NCI-H82 treated with DMSO at 0.1 percent for 48 hours (cell line): ENCODE data around the gene NOXO1.
"Not testable (repeated sequence)": the region's sequence is repeated elsewhere in the genome, so short reads cannot be mapped to it uniquely, and the experiment has no call there.

Source experiments
- DNase-seq: peaks from one replicate; lab custom pipeline; 2025; ENCODE audit not compliant: unreplicated experiment; lab: John Stamatoyannopoulos, UW

Gene NOXO1

DNA sequence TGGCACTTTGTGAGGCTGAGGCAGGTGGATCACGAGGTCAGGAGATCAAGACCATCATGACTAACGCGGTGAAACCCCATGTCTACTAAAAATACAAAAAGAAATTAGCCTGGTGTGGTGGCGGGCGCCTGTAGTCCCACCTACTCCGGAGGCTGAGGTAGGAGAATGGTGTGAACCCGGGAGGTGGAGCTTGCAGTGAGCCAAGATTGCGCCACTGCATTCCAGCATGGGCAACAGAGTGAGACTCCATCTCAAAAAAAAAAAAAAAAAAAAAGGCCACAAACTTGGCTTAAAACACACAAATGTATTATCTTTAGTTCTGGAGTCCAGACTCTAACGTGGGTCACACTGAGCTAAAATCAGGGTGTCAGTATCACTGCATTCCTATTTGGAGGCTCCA, 30.5 kb upstream of the NOXO1 start:
- not testable (repeated sequence) for DNase-seq

DNA sequence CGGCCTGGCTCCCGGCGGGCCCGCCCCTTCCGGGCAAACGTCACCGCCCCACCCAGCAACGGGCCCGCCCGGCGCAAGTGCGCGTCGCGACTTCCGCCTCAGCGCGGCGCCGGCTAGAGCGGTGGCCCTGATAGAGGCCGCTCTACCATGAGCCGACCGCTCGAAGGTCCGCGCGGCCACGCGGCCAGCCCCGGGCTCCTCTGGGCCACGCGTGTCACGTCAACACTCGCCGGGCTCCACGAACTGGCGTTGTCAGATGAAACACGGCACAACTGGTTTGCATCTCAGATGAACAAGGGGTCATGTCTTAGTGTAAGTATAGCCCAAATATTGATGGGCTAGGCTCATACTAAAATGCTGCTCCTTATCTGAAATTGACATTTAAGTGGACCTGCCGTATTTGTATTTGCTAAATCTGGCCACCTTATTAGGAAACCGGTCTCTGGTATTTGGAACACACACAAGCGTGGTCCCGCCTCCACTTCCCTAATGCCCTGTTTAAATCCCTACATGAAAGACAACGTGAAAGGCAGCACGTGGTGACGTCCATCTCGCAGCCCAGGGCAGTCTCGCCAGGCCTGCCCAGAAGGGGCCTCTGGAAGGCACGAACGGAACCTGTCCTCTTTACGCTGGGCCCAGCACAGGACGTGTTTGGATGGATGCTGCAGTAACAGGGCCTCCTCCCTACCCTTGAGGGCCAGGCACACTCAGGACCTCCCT, 28.7 kb upstream of the NOXO1 start, which contains the start of gene ZNF598:
TSS of gene ZNF598 (minus strand) at position 31 of the 720 bp plus-strand sequence.
- peak; percentile 64 for DNase-seq

DNA sequence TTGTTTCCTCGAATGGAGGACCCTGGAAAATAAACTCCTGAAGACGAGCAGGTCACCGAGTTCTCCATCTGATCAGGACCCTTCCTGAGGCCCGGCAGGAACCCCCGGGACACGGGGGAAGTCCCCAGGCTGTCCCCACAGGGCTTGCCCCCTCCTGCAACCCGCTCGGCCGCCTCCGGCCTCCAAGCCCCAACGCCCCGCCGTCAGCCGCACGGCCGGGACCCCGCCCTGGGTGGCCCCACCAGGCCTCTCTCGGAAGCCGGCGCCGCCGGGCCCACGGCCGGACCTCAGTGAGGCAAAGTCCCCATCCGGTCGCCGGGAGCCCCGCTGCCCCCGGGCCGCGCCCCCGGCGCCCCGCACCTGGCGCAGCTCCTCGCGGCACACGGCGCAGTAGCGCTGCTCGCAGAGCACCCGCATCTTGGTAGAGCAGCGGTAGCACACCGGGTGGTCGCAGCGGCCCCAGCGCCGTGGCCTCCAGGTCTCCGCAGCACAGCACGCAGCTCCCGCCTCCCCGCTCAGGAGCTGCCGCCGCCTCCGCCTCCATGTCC, 28.0 kb upstream of the NOXO1 start:
- DNase-seq: no peak

DNA sequence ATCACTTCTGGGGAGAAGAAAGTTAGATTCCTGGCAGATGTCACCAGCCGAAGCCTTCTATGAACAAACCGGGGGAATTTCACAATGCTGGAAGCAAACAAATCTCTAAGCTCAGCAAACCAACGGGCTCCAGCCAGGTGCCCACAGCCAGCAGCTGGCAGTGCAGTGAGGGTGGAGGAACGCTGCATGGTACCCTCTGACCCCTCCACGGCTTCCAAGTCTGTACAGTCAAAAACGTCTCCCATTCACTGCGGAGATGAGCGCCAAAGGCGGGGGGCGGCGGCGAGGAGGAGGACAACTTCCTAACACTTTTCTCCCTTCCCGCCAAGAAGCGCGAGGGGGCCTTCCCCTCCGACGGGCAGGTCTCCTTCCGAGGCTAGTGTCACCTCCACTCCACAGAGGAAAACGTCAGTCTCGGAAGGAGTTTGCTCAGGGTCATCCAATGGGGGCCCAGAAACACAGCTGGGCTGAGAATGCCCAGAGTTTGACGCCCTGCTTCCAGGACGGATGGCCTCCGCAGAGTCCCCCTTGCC, 27.4 kb upstream of the NOXO1 start:
- DNase-seq: no peak

DNA sequence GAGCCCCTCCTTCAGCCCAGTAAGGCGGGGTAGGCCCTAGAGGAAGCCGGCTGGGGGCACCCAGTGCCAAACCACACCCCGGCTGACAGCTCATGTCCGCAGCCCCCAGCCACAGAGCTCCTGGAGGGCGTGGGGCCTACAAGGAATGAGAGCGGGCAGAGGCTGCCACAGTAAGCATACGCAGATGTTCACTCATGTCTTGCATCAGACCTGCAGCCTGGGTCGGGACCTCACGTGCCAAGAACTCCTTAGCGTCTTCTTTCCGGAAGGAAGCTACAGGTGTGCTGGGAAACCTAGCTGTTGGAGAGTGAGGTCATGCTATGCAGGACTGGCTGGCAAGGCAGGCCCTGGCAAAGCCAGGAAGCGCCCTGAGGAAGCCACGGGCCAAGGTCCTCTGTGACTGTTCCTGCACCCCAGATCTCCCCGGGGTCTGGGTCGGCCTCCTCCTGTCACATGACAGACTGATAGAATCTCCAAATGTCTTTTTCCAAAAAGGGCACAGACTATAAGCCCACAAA, 26.8 kb upstream of the NOXO1 start:
- DNase-seq: no peak

DNA sequence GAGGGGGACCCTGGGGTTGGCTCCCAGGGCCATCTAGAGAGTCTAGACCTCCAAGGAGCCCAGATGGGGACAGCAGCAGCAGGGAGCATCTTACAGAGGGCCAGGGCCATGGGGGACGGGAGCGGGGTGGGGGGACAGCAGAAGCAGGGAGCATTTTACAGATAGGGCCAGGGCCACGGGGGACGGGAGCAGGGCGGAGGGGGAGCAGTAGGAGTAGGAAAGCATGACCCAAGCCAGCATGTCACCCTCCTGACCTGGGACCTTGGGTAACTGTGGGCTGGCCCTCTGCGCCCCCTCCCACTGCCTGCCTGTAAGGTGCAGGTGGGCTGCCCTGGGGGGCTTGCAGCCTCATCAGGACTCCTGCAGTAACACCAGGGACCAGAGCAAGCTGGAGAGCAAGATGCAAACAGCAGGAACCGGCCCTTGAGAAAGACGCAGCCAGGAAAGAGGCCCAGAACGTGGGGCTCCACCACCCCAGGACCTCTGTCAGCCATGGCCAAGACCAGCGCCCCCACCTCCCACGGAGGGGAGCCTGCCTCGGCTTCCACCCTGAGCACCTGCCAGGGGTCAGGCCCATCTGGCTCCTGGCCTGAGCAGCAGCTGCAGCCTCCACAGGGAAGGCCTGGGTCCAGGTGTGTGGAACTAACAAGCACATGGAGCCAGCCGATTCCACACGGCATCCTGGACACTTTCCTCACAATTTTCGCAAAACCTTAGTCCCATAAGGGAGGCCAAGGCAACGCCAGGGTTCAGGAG, 26.0 kb upstream of the NOXO1 start:
- no peak for DNase-seq

DNA sequence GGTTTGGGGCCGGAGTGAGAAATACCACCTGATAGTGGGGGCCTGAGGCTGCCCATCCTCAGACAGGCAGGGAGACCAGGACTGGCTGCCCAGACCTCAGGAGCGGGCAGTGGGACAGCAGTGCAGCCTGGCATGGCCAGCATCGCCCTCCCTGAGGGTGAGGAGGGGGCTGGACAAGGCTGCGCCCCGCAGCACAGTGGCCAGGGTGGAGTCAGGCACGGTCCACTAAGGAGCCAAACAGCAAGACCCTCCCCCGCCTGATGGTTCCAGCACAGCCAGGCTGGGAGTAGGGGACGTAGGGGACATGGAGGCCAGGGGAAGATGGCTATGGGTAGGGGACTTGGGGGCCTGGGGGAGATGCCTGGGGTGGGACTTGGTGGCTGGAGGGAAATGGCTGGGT, 25.0 kb upstream of the NOXO1 start:
- no peak for DNase-seq

DNA sequence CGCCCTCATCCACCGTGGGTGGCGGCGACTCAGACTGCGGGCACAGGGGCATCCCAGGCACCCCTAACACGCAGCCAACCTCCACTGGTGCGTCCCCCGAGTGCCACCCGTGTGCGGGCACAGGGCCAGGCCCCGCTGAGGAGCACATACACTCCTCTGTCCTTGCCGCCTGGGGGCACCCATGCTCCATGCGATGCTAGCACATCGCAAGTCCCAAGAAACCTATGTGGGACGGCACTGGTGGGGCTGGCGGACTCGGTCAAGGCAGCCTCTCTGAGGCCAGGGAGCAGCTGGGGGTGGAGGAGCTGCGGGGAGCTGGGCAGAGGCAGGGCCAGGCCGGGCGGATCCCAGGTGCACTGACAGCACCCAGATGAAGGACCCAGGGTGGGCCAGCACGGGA, 24.4 kb upstream of the NOXO1 start:
- no peak for DNase-seq

DNA sequence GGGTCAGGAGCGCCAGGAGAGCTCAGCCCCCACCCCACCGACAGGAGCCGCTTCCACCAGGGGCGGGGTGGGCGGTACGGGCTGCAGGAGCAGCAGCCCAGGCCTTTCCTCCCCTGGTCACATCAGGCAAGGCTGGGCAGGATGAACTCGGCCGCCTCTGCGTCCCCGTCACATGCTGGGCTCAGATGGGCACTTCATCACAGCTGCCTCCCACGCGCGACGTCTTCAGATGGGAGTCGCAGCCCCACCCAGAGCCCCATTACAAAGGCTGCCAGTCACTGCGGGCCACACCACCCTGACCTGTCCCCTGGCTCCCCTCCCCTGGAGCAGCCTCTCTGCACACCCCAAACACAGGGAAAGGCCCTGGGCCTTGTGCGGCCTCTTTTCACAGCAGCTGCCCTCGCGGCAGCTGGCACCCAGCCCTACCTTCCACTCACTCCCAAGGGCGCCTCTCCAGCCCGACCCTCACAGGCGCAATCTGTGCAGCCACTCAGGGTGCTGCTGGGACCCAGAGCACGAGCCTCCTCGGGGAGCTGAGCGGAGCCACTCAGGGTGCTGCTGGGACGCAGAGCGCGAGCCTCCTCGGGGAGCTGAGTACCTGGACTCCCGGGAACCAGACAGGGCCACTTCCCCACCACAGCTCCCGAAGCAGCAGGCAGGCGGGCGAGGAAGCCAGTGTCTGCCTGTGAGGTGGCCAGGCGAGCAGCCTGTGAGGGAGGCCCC, 23.7 kb upstream of the NOXO1 start:
- no peak for DNase-seq

DNA sequence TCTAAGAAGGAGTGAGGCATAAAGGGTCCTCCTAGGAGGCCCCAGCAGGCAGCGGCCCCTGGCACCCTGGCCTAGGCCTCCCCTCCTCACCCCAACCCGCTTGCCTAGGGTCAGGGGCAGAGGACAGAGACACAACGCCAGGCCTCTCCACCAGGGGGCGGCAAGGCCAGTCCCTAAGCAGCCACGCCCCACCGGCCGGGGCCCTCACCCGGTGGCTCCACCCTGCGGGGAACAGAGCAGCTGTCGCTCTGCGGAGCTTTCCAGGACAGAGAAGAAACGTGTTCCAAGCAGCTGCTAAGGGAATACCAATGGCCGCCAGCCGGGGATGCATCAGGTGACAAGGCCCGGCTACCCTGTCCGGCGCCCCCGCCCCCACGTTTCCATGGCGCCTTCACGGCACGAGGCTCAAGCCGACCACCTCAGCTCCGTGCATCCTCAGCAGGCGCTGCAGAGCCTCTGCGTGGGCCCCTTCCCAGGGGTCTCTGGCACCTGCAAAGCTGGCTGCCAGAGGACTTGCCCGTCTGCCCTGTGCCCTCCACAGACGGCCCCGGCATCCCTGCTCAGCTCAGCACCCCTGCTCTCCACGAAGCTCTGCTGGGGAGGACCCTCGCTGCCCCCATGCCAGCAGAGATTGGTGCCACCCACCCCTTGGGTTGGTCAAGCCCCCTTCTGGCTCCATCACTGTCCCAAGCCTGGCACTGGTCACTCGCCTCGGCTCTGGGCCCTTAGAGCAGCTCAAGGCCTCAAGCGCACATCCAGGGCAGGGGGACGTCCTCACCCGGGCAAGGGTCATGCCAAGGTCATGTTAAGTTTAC, 22.8 kb upstream of the NOXO1 start:
- DNase-seq: peak; percentile 90

DNA sequence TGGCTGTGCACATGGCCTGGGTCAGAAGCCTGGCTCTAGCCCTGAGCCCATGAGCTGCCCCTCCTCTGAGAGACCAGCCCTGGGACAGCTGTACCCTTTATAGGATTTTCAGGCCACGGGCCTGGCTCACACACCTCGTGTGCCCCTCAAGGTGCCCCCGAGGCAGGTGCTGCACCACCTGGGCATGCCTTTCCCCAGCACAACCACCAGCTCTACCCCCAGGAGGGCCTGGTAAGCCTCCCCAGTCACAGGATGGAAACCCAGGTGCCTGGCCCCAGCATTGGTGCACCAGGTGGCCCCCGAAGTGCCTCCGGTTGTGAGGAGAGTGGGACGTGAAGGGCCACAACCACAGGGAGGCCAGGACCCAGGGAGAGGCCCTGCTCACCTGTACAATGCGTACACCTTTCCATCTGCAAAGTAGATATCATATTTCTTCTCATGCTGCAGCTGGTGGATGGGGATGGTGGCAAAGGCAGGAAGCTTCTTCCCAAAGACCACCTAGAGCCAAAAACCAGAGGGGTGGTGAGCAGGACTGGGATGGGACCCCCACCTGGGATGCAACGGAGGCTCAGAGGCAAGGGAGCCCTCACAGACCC, 22.1 kb upstream of the NOXO1 start:
- no peak for DNase-seq

DNA sequence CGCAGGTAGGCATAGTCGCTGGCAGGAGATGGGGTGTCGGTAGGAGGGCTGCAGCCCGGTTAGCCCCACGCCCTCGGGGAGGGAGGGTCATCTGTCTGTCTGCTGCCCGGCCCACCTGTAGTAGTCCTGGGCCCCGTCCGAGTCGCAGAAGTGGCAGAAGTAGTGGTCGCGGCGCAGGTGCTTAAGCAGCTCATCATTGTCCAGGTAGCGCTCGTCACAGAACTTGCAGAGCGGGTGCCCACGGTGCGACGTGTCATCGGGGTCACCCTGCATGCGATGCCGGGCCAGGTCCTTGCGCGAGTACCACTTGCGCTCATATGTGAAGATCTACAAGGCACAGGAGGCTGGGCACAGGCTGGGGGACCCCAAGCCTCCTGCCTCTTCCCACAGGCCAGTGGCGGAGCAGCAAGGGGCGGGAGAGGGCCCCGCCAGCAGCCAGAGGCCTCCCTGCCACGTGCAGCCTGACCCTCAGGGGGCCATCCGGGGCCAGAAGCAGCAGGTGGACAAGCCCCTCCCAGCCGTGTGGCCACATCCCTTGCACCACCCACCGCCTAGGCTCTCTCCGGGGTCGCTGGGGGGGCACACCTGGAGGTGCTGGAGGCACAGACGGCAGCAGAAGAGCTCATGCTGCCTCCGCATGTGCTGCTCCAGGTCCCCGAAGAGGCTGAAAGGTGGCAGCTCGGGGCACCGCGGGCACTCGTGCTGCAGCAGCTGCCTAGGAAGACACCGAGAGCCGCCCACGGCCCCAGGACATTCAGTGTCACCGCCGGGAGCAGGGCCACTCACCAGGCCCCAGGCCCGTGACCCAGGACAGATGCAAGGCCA, 21.3 kb upstream of the NOXO1 start:
- no peak for DNase-seq

DNA sequence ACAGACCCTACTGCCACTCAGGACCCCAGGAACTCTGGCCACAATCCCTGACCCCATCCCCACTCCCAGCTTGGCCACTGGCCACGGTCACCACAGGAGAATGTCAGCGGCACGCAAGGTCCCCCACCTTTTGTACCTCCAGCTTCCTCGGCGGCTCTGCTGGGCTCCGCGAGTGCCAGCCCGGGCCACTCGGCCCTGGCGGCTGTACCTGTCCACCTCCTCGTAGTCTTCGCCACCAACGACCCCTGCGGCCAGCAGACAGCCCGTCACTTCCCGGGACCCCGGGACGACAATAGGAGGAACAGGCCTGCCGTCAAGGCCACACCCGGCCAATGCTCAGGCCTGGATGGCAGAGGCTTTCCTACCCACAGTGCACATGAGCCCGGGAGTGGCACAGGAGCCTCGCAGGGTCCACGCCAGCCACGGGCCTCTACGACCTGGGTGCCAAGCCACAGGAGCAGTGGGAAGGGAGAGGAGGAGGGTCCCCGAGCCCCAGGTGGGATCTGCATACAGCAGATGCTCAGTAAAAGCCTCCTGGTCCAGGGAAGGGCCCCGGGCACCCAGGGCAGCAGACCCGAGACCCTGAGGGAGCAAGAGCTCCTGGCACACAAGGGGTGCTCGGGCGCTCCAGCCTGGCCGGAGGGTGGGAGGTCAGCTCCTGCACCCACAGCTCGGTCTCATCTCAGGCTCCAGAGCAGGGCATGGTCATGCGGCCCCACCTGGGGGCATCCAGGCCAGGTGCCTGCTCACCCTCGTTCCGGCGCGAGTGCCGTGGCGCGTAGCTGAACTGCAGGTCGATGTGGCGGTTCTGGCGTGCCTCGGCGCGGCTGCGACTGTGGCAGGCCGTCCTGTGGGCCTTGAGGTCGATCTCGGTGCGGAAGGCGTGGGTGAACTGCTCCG, 20.4 kb upstream of the NOXO1 start:
- no peak for DNase-seq

DNA sequence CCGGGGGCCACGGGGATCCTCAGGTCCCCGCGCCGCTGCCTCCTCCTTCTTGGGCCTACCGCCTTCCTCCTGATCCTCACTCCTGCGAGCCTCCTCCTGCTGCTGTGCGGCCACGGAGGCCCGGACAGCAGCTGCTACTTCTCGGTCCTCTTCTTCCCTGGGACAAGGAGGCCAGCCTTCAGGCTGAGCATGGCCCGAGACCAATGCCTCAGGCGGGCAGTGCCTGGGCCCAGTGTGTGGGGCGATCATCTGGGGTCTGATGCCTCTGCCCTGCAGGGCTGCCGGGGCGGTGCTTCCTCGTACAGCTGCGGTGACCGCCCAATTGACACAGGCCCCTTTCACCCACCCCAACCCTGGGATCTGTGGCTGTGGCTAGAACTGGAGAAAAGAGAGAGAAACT, 19.8 kb upstream of the NOXO1 start:
- no peak for DNase-seq

DNA sequence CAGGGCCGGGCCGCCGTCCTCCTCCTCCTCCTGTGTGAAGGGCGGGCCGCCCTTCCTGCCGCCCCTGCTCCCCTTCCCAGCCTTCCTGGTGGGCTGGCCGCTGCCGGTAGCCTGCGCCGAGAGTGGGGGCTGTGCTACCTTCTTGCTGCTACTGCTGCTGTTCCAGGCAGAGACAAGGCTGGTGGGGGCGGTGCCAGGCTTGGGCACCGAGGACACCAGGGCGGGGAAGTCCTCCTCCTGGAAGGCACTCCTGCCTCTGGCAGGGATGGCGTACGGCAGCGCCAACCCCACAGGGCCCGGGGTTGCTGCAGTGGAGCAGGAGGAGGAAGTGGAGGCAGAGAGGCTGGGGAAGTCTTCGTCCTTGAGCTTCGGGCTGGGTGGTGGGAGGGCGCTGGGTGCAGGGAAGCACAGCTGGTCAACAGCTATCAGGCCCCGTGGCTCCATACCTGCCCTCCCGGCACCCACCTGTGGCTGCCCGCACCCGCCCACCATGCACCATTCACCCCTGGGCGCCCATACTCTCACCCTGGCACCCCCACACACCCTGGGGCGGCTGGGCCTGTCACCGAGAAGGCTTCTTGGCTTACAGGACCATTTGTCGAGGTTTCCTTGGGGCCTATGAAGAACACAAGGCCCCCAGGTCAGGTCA, 18.7 kb upstream of the NOXO1 start:
- DNase-seq: no peak

DNA sequence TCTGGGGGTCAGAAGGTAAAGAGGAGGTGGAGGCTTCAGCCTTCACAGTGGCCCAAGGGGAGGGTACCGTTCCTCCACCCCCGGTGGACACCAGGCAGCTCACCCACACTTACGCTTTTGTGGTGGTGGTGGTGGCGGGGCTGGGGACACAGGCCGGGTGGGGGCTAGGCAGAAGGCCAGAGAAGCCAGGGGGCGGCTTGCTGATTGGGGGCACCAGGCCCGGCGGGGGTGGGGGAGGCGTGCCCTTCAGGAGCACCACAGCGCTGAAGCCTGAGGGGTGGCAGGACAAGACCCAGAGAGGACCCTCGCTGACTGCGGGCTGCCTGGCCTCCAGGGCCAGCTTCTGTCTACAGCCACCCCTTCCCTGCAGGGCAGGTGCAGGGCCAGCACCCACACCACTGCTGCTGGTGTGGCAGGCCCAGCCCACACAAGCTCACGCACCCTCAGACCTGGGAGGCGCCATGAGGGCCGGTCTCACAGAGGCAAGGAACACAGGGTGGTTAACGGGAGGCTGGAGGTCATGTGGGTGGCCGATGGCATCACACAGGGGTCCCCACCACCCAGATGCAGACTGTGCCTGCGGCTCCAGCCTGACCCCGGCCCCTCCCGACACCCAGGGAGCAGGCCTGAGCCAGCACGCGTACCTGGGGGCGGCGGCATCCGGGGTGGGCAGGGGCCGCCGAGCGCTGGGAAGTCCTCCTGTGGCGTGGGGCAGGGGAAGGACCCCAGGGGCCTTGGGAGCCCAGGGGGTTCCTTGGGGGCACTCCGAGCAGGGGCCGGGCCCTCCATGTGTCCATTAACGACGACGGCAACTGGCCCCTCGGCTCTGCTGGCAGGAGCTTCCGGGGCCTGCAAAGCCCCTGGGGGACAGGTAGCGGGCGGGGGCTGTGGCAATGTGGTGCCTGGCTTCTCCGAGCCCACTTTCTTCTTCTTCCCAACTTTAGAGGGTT, 17.9 kb upstream of the NOXO1 start:
- DNase-seq: no peak
